ENCODE data around the gene FOXA2. TPM values are rescaled to one million over a fixed set of nuclear protein-coding genes. Genes with fewer than 3 reads are reported as not detected.

Gene FOXA2
- total and polyA plus RNA-seq, 12 donors = not detected

GRCh38 chr20:22623211-22623610 lies 38.8 kb upstream of the FOXA2 start:
- Histone ChIP-seq H3K27ac (no peak overlapping the region), H3K36me3 (replicated peaks in 1 of 2) (no peaks in the 10 kb centered on the region), H3K4me1 (replicated peaks in 1 of 2) (no peaks in the 10 kb centered on the region), H3K9me3 (replicated peaks in 1 of 3) (no peaks in the 10 kb centered on the region), H3K4me3 (no peak overlapping the region), H3K27me3 (no peaks in the 10 kb centered on the region)
- TF ChIP-seq POLR2A (IDR thresholded peaks at IDR 0.05) = no peak
- TF ChIP-seq CTCF (IDR thresholded peaks at IDR 0.05) = no peak
- 73 to 79% (median 75%) methylated on average over 4 to 6 of the region's 6 CpGs for WGBS, 4 donors
- intact Hi-C loops (cut with DNase I) = no loop called here
- no peak for DNase-seq

GRCh38 chr20:22620342-22620741 lies 36.0 kb upstream of the FOXA2 start:
- intact Hi-C loops (cut with DNase I) = no loop called here
- TF ChIP-seq POLR2A (IDR thresholded peaks at IDR 0.05) (no peak), CTCF (IDR thresholded peaks at IDR 0.05) (no peak)
- H3K9me3 ChIP-seq (replicated peaks in 1 of 3) = no peaks in the 10 kb centered on the region
- H3K36me3 ChIP-seq (replicated peaks in 1 of 2) = no peaks in the 10 kb centered on the region
- WGBS, 4 donors = 27 to 40% (median 35%) methylated on average over 8 to 9 of the region's 9 CpGs
- no peak overlapping the region for H3K4me3 ChIP-seq
- no peaks in the 10 kb centered on the region for H3K4me1 ChIP-seq (replicated peaks in 1 of 2)
- DNase-seq = no peak
- H3K27me3 ChIP-seq = no peaks in the 10 kb centered on the region
- no peak overlapping the region for H3K27ac ChIP-seq

- no peaks in the 10 kb centered on the region for H3K36me3 ChIP-seq (replicated peaks in 1 of 2)
- H3K4me1 ChIP-seq (replicated peaks in 1 of 2) = no peaks in the 10 kb centered on the region
- H3K27ac ChIP-seq = no peak overlapping the region
- no peak for TF ChIP-seq CTCF (IDR thresholded peaks at IDR 0.05)
- no peak for TF ChIP-seq POLR2A (IDR thresholded peaks at IDR 0.05)
- H3K9me3 ChIP-seq (replicated peaks in 1 of 3) = no peaks in the 10 kb centered on the region
- no peak for DNase-seq
- H3K27me3 ChIP-seq = peaks cover 3% of the 10 kb centered on the region
- intact Hi-C loops (cut with DNase I) = no loop called here
- 40 to 48% (median 46%) methylated on average over 6 of the region's 6 CpGs for WGBS, 4 donors
- H3K4me3 ChIP-seq = no peak overlapping the region
Observed at GRCh38 chr20:22619806-22620205, 35.4 kb upstream of the FOXA2 start.

- 20 to 39% (median 30%) methylated on average over 2 of the region's 2 CpGs for WGBS, 4 donors
- Histone ChIP-seq H3K9me3 (replicated peaks in 1 of 3) (no peaks in the 10 kb centered on the region), H3K4me1 (replicated peaks in 1 of 2) (no peaks in the 10 kb centered on the region), H3K36me3 (replicated peaks in 1 of 2) (no peaks in the 10 kb centered on the region), H3K27ac (no peak overlapping the region), H3K4me3 (no peak overlapping the region), H3K27me3 (peaks cover 8% of the 10 kb centered on the region)
- no peak for DNase-seq
- intact Hi-C loops (cut with DNase I) = no loop called here
- TF ChIP-seq CTCF (IDR thresholded peaks at IDR 0.05) (no peak), POLR2A (IDR thresholded peaks at IDR 0.05) (no peak)
Observed at GRCh38 chr20:22619272-22619671, 34.9 kb upstream of the FOXA2 start.
